OCI-LY7 (cell line): ENCODE data around the gene P2RY14.

ENCODE experiments used
- CTCF ChIP-seq: fragments of 200-600 bp; sonication (generic); conservative IDR thresholded peaks from 2 replicates; pipeline ENCODE4 v1.5.1; 2014; ENCODE audit warnings: mild to moderate bottlenecking, antibody characterized with exemption, low read length, moderate library complexity, mixed read lengths
- EZH2phosphoT487 ChIP-seq: fragments of 200-600 bp; sonication (generic); IDR thresholded peaks from 2 replicates; pipeline ENCODE4 v1.6.1; 2018; ENCODE audit warnings: low read depth, borderline replicate concordance, mild to moderate bottlenecking, mixed run types, antibody characterized with exemption, low read length, moderate library complexity, mixed read lengths

GRCh38 chr3:151314593-151314992 is 36.3 kb upstream of the P2RY14 start:
- TF ChIP-seq CTCF (no peak), EZH2phosphoT487 (no peak)
